Activated CD8-positive, alpha-beta T cell treated with anti-CD3 and anti-CD28 coated beads for 36 hours (primary cell): ENCODE results near the gene CPA5. TPM values are rescaled to one million over a fixed set of nuclear protein-coding genes. Genes with fewer than 3 reads are reported as not detected.

Experiments
- ATAC-seq: fragments of 200-7000 bp; cut with Tn5 transposase; one replicate; pipeline ENCODE4 v1.10.0; 2021; ENCODE audit warnings: mild to moderate bottlenecking, moderate library complexity
- CTCF ChIA-PET: fragments of 350-600 bp; sonication (Branson Sonifier 250); formaldehyde crosslinking; loops from one replicate; lab custom pipeline; 2021; ENCODE audit warnings: antibody characterized with exemption; lab: Charles Lee
- POLR2A ChIA-PET: fragments of 350-600 bp; sonication (Branson Sonifier 250); formaldehyde crosslinking; loops from one replicate; lab custom pipeline; 2021; ENCODE audit warnings: antibody characterized with exemption; lab: Charles Lee
- DNase-seq: peaks from one replicate; pipeline ENCODE4 v3.0.0-alpha.2; 2020
- H3K27ac Mint-ChIP-seq: one replicate; pipeline ENCODE4 v1.8.0; 2021; ENCODE audit warnings: mild to moderate bottlenecking, mixed read lengths
- H3K27me3 Mint-ChIP-seq: one replicate; pipeline ENCODE4 v1.8.0; 2021; ENCODE audit warnings: mixed read lengths
- H3K36me3 Mint-ChIP-seq: one replicate; pipeline ENCODE4 v1.8.0; 2021; ENCODE audit warnings: low read depth, mixed read lengths
- H3K4me1 Mint-ChIP-seq: one replicate; pipeline ENCODE4 v1.8.0; 2021; ENCODE audit warnings: low read depth, mixed read lengths
- H3K4me3 Mint-ChIP-seq: one replicate; pipeline ENCODE4 v1.8.0; 2021; ENCODE audit warnings: mild to moderate bottlenecking, moderate library complexity, mixed read lengths
- H3K9me3 Mint-ChIP-seq: one replicate; pipeline ENCODE4 v1.8.0; 2021; ENCODE audit warnings: mixed read lengths
- CTCF ChIP-seq: fragments of 200-600 bp; IDR thresholded peaks from one replicate; pipeline ENCODE4 v1.8.0; 2022; ENCODE audit warnings: antibody characterized with exemption, mild to moderate bottlenecking
- intact Hi-C: fragments of 100-400 bp; cut with micrococcal nuclease; formaldehyde crosslinking; loops from one replicate; pipeline ENCODE4 v1.10.0; 2022
- total RNA-seq, 2 experiments: library from RNA; stranded (reverse); gene quantifications; one replicate each; pipeline ENCODE4 v1.2.3, GENCODE V29; 2021

The CPA5 gene
- total RNA-seq, 2 experiments from 2014 or later, result 0.25 to 0.88 TPM

GRCh38 chr7:130397758-130398073 is 53.1 kb downstream of the CPA5 start:
- intact Hi-C loops, result no loop called here
- ChIA-PET POLR2A (interaction anchor here (0.9 kb wide), 1 partner anchor 49 kb away, joined by 3 read pairs; no protein-coding TSS in a partner anchor), CTCF (interaction anchor here (1.2 kb wide), 1 partner anchor 14 kb away, joined by 3 read pairs; no protein-coding TSS in a partner anchor)
- no peak for TF ChIP-seq CTCF
- Mint-ChIP-seq H3K36me3 (peaks cover 31% of the 10 kb centered on the region), H3K9me3 (no peaks in the 10 kb centered on the region), H3K4me3 (no peak overlapping the region), H3K27me3 (no peaks in the 10 kb centered on the region), H3K27ac (no peak overlapping the region), H3K4me1 (peaks cover 26% of the 10 kb centered on the region)
- no peak for ATAC-seq
- no peak for DNase-seq

GRCh38 chr7:130398526-130399090 is 54.0 kb downstream of the CPA5 start:
- Mint-ChIP-seq H3K4me1 (peaks cover 19% of the 10 kb centered on the region), H3K36me3 (peaks cover 36% of the 10 kb centered on the region), H3K27ac (no peak overlapping the region), H3K4me3 (no peak overlapping the region), H3K9me3 (no peaks in the 10 kb centered on the region), H3K27me3 (no peaks in the 10 kb centered on the region)
- ChIA-PET POLR2A (no interaction called here), CTCF (interaction anchor here (0.5 to 1.2 kb wide), 2 partner anchors 13 to 240 kb away, joined by 3 to 4 read pairs; no protein-coding TSS in a partner anchor)
- ATAC-seq (no peak), DNase-seq (no peak)
- no peak for TF ChIP-seq CTCF
- intact Hi-C loops, result no loop called here

GRCh38 chr7:130400120-130400572 is 55.5 kb downstream of the CPA5 start:
- Mint-ChIP-seq H3K4me3 (no peak overlapping the region), H3K9me3 (no peaks in the 10 kb centered on the region), H3K27me3 (no peaks in the 10 kb centered on the region), H3K27ac (no peak overlapping the region), H3K36me3 (peaks cover 38% of the 10 kb centered on the region), H3K4me1 (peaks cover 7% of the 10 kb centered on the region)
- CTCF ChIA-PET, result interaction anchor here (0.9 kb wide), 1 partner anchor 14 kb away, joined by 3 read pairs; no protein-coding TSS in a partner anchor
- TF ChIP-seq CTCF, result no peak
- POLR2A ChIA-PET, result no interaction called here
- ATAC-seq (no peak), DNase-seq (no peak)
- intact Hi-C loops, result no loop called here

DNA sequence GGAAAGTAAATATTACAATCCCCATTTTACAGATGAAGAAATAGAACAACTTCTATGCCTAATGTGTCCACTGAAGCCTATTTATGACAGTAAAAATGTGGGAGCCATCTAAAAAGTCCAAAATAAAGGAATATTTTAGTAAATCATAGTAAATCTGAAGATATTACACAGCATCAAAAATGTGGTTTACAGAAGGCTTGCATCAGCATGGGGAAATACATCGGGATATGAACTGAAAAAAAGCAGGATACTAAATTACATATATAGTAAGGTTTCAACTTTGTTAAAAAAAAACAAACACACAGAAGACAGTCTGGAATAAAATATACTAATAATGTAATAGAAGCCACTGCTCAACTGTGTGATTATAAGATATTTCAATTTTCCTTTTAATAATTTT is 56.5 kb downstream of the CPA5 start:
- DNase-seq, result no peak
- ATAC-seq, result no peak
- intact Hi-C loops, result no loop called here
- Mint-ChIP-seq H3K4me1 (peaks cover 2% of the 10 kb centered on the region), H3K9me3 (no peaks in the 10 kb centered on the region), H3K4me3 (no peak overlapping the region), H3K27me3 (no peaks in the 10 kb centered on the region), H3K27ac (no peak overlapping the region), H3K36me3 (peaks cover 40% of the 10 kb centered on the region)
- TF ChIP-seq CTCF, result no peak
- ChIA-PET POLR2A (no interaction called here), CTCF (interaction anchor here (0.8 kb wide), 1 partner anchor 11 kb away, joined by 3 read pairs; no protein-coding TSS in a partner anchor)

DNA sequence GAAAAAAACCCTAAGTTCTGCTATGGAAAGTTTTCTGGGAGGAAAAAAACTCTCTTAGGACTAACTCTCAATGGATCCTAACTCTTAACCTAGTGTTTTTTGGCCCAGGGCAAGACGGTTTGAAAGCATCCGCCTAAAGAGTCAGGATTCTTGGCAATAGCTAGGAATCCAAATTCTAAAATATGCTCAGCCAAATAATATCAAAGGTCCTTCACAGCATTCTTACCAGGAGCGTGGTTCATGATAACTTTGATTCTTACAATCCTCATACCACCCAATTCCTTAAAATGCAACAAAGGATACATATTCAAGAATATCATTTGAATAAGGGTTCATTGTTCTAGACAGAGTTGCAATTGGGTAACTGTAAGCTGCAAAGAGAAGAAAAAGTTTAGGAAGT is 57.0 kb downstream of the CPA5 start:
- Mint-ChIP-seq H3K27me3 (no peaks in the 10 kb centered on the region), H3K4me3 (no peak overlapping the region), H3K27ac (no peak overlapping the region), H3K9me3 (no peaks in the 10 kb centered on the region), H3K36me3 (peaks cover 39% of the 10 kb centered on the region), H3K4me1 (peaks cover 2% of the 10 kb centered on the region)
- ATAC-seq, result no peak
- CTCF ChIA-PET, result interaction anchor here (0.9 kb wide), 1 partner anchor 20 kb away, joined by 3 read pairs; no protein-coding TSS in a partner anchor
- intact Hi-C loops, result no loop called here
- no peak for TF ChIP-seq CTCF
- POLR2A ChIA-PET, result no interaction called here
- DNase-seq, result no peak
